ENCODE results near the gene COL8A2. TPM values are rescaled to one million over a fixed set of nuclear protein-coding genes. Genes with fewer than 3 reads are reported as not detected.

The COL8A2 gene
- total RNA-seq, 4 donors from 2014 or later: 1.2 to 5.4 (median 1.7) TPM

GRCh38 chr1:36114371-36114770 is 10.7 kb downstream of the COL8A2 start:
- no peak for DNase-seq
- Histone ChIP-seq H3K4me3 (no peak overlapping the region), H3K27me3 (no peaks in the 10 kb centered on the region), H3K4me1 (peaks cover 0 to 11% (median 3%) of the 10 kb centered on the region in 4 donors), H3K27ac (peak overlapping the region; percentile 42 to 57 (median 56)), H3K9me3 (no peaks in the 10 kb centered on the region), H3K36me3 (no peaks in the 10 kb centered on the region)
- in situ Hi-C loops (cut with MboI; ENCODE audit: low pct_ligation_motif_present in 1 of 4, low pct_unique_long_range_greater_than_20kb in 1 of 4, low sequenced_read_pairs in 3 of 4) (loop anchor here in 2 of 4 donors (25.0 kb wide), 2 partner anchors 173 to 298 kb away; no protein-coding TSS in a partner anchor), intact Hi-C loops (cut with DNase I; ENCODE audit: low total_unique reads) (no loop called here)
- 64% methylated on average over 5 of the region's 5 CpGs; no CpG with 5 or more reads in 1 of the 2 donors for WGBS, 2 donors (ENCODE audit: low coverage in 1 of 2)
- TF ChIP-seq EP300 (IDR thresholded peaks at IDR 0.05; ENCODE audit: low read depth) (no peak), POLR2AphosphoS5 (IDR thresholded peaks at IDR 0.05) (no peak), POLR2A (IDR thresholded peaks at IDR 0.05) (no peak)
- TF ChIP-seq, protein P1, sequence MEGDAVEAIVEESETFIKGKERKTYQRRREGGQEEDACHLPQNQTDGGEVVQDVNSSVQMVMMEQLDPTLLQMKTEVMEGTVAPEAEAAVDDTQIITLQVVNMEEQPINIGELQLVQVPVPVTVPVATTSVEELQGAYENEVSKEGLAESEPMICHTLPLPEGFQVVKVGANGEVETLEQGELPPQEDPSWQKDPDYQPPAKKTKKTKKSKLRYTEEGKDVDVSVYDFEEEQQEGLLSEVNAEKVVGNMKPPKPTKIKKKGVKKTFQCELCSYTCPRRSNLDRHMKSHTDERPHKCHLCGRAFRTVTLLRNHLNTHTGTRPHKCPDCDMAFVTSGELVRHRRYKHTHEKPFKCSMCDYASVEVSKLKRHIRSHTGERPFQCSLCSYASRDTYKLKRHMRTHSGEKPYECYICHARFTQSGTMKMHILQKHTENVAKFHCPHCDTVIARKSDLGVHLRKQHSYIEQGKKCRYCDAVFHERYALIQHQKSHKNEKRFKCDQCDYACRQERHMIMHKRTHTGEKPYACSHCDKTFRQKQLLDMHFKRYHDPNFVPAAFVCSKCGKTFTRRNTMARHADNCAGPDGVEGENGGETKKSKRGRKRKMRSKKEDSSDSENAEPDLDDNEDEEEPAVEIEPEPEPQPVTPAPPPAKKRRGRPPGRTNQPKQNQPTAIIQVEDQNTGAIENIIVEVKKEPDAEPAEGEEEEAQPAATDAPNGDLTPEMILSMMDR (IDR thresholded peaks at IDR 0.05): no peak

- intact Hi-C loops (cut with DNase I; ENCODE audit: low total_unique reads): no loop called here
- Histone ChIP-seq H3K4me1 (peaks cover 0 to 14% (median 3%) of the 10 kb centered on the region in 4 donors), H3K4me3 (no peak overlapping the region), H3K27me3 (no peaks in the 10 kb centered on the region), H3K36me3 (no peaks in the 10 kb centered on the region), H3K27ac (no peak overlapping the region), H3K9me3 (no peaks in the 10 kb centered on the region)
- in situ Hi-C loops (cut with MboI; ENCODE audit: low pct_ligation_motif_present in 1 of 4, low pct_unique_long_range_greater_than_20kb in 1 of 4, low sequenced_read_pairs in 3 of 4): loop anchor here in 2 of 4 donors (25.0 kb wide), 2 partner anchors 174 to 299 kb away; no protein-coding TSS in a partner anchor
- no peak for TF ChIP-seq POLR2AphosphoS5 (IDR thresholded peaks at IDR 0.05)
- no peak for TF ChIP-seq EP300 (IDR thresholded peaks at IDR 0.05; ENCODE audit: low read depth)
- TF ChIP-seq, protein P1 (IDR thresholded peaks at IDR 0.05): no peak
- TF ChIP-seq POLR2A (IDR thresholded peaks at IDR 0.05): no peak
- WGBS, 2 donors (ENCODE audit: low coverage in 1 of 2): 82 to 100% methylated on average over 1 to 9 of the region's 9 CpGs
- DNase-seq: no peak
Measured at GRCh38 chr1:36112823-36113222, 12.2 kb downstream of the COL8A2 start.

DNA sequence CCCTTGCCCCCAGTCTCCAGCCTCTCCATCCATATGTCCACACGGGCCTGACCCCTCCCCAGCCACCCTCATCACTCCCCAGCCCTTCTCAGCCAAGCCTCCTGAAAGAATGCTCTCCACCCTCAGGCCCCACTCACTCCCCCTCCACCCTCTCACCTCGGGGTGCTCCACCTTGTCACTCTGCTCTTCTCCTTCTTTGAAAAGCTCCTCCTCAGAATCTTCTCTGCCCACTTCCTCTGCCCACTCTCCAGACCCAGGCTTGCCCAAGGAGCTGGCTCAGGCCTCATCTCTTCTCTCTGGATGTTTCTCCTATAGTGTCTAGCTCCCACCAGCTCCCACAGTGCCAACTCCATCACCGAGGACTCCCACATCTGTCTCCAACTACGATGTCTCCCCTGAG is 13.9 kb downstream of the COL8A2 start:
- DNase-seq: no peak
- intact Hi-C loops (cut with DNase I; ENCODE audit: low total_unique reads) (no loop called here), in situ Hi-C loops (cut with MboI; ENCODE audit: low pct_ligation_motif_present in 1 of 4, low pct_unique_long_range_greater_than_20kb in 1 of 4, low sequenced_read_pairs in 3 of 4) (loop anchor here in 2 of 4 donors (25.0 kb wide), 2 partner anchors 176 to 301 kb away; no protein-coding TSS in a partner anchor)
- Histone ChIP-seq H3K4me3 (no peak overlapping the region), H3K27me3 (no peaks in the 10 kb centered on the region), H3K4me1 (peaks cover 0 to 14% (median 3%) of the 10 kb centered on the region in 4 donors), H3K36me3 (no peaks in the 10 kb centered on the region), H3K9me3 (no peaks in the 10 kb centered on the region), H3K27ac (no peak overlapping the region)
- TF ChIP-seq POLR2A (IDR thresholded peaks at IDR 0.05): no peak
- TF ChIP-seq EP300 (IDR thresholded peaks at IDR 0.05; ENCODE audit: low read depth): no peak
- no peak for TF ChIP-seq POLR2AphosphoS5 (IDR thresholded peaks at IDR 0.05)
- TF ChIP-seq, protein P1 (IDR thresholded peaks at IDR 0.05): no peak
- 47 to 65% methylated on average over 2 to 4 of the region's 4 CpGs for WGBS, 2 donors (ENCODE audit: low coverage in 1 of 2)

DNA sequence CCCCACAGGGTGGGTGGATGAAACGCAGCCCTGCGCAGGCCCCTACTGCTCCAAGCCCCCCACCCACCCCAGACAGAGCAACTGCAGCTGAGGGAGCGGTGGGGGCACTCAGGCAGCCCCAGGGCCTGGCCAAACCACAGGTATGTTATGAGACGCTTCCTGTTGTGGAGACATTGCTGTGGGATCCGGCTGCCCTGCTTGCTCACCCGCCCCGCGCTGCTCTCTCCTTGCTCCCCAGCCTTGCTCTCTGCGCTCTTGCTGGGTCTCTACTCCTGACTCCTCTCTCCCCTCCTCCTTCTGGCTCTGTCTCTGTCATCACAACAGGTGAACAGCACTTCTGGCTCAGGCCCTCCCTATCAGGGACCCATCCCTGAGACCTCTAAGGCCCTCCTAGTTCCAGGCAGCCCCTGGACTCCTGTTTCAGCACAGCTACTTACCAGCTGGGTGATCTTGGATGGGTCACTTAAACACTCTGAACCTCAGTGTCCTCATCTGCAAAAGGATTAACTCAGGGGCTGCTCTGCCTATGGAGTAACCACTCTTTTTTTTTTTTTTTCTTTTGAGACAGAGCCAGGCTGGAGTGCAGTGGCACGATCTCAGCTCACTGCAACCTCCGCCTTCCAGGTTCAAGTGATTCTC is 15.9 kb downstream of the COL8A2 start:
- WGBS, 2 donors (ENCODE audit: low coverage in 1 of 2): 60 to 79% methylated on average over 1 to 11 of the region's 11 CpGs
- DNase-seq: no peak
- no peaks in the 10 kb centered on the region for H3K36me3 ChIP-seq
- in situ Hi-C loops (cut with MboI; ENCODE audit: low pct_ligation_motif_present in 1 of 4, low pct_unique_long_range_greater_than_20kb in 1 of 4, low sequenced_read_pairs in 3 of 4): loop anchor here in 3 of 4 donors (10.0 to 25.0 kb wide), 5 partner anchors 76 to 303 kb away; no protein-coding TSS in a partner anchor
- H3K9me3 ChIP-seq: no peaks in the 10 kb centered on the region
- TF ChIP-seq EP300 (IDR thresholded peaks at IDR 0.05; ENCODE audit: low read depth) (no peak), POLR2A (IDR thresholded peaks at IDR 0.05) (no peak), POLR2AphosphoS5 (IDR thresholded peaks at IDR 0.05) (no peak)
- TF ChIP-seq, protein P1 (IDR thresholded peaks at IDR 0.05): no peak
- peak overlapping the region in 1 of 4 donors; percentile 26 for H3K27ac ChIP-seq
- peaks cover 0 to 5% (median 0%) of the 10 kb centered on the region in 4 donors for H3K4me1 ChIP-seq
- H3K27me3 ChIP-seq: no peaks in the 10 kb centered on the region
- intact Hi-C loops (cut with DNase I; ENCODE audit: low total_unique reads): no loop called here
- no peak overlapping the region for H3K4me3 ChIP-seq
